GM18505 (cell line): ENCODE results near the gene ZNF488.

Experiments used
- ATAC-seq: cut with Tn5 transposase; IDR thresholded peaks from one replicate; pipeline ENCODE4 v1.9.1; 2021; ENCODE audit not compliant: unreplicated experiment
- POLR2A ChIP-seq: IDR thresholded peaks from 4 replicates; pipeline ENCODE4 v1.6.1; 2011; ENCODE audit warnings: borderline replicate concordance; ENCODE audit not compliant: insufficient read depth, insufficient read length; ENCODE audit errors: extremely low read depth

The ZNF488 gene

GRCh38 chr10:47371629-47372485 lies 12.2 kb downstream of the ZNF488 start:
- TF ChIP-seq POLR2A: no peak
- no peak for ATAC-seq

GRCh38 chr10:47370878-47371277 lies 13.2 kb downstream of the ZNF488 start:
- no peak for TF ChIP-seq POLR2A
- ATAC-seq: no peak

GRCh38 chr10:47370015-47370767 lies 13.9 kb downstream of the ZNF488 start:
- TF ChIP-seq POLR2A: no peak
- no peak for ATAC-seq

GRCh38 chr10:47369251-47369894 lies 14.7 kb downstream of the ZNF488 start:
- ATAC-seq: no peak
- no peak for TF ChIP-seq POLR2A

- no peak for ATAC-seq
- no peak for TF ChIP-seq POLR2A
Measured at GRCh38 chr10:47368431-47369180, 15.5 kb downstream of the ZNF488 start.

- no peak for TF ChIP-seq POLR2A
Measured at GRCh38 chr10:47367646-47368045, 16.4 kb downstream of the ZNF488 start.

GRCh38 chr10:47366731-47367460 lies 17.2 kb downstream of the ZNF488 start:
- ATAC-seq: no peak
- TF ChIP-seq POLR2A: no peak

More at GRCh38 chr10:47367646-47368045, 16.4 kb downstream of the ZNF488 start:
- ATAC-seq: no peak

GRCh38 chr10:47366181-47366631 lies 17.9 kb downstream of the ZNF488 start:
- ATAC-seq: no peak
- TF ChIP-seq POLR2A: no peak

GRCh38 chr10:47365431-47366180 lies 18.5 kb downstream of the ZNF488 start:
- no peak for TF ChIP-seq POLR2A
- ATAC-seq: no peak

GRCh38 chr10:47364911-47365310 lies 19.2 kb downstream of the ZNF488 start:
- no peak for TF ChIP-seq POLR2A
- no peak for ATAC-seq

GRCh38 chr10:47364366-47364765 lies 19.7 kb downstream of the ZNF488 start:
- no peak for ATAC-seq
- TF ChIP-seq POLR2A: no peak
